GM23248 (cell line): Measurements from ENCODE around the gene CTXN1. TPM values are rescaled to one million over a fixed set of nuclear protein-coding genes. Genes with fewer than 3 reads are reported as not detected.

Source experiments
- DNase-seq: peaks from one replicate; pipeline ENCODE4 v3.0.0-alpha.2; 2015
- H2AFZ ChIP-seq: fragments of 200-600 bp; sonication (generic); 2 replicates; pipeline ENCODE4 v1.6.1; 2016; ENCODE audit warnings: antibody characterized with exemption
- H3F3A ChIP-seq: fragments of 200-600 bp; sonication (generic); 2 replicates; pipeline ENCODE4 v1.6.1; 2016; ENCODE audit warnings: mild to moderate bottlenecking, antibody characterized with exemption, mixed run types; ENCODE audit not compliant: insufficient read depth
- H3K27ac ChIP-seq: fragments of 200-600 bp; sonication (generic); 2 replicates; pipeline ENCODE4 v1.5.1; 2016; ENCODE audit warnings: mild to moderate bottlenecking
- H3K27me3 ChIP-seq: fragments of 200-600 bp; sonication (generic); replicated peaks from 2 replicates; pipeline ENCODE4 v1.6.1; 2016; ENCODE audit warnings: mild to moderate bottlenecking; ENCODE audit not compliant: insufficient read depth
- H3K36me3 ChIP-seq: fragments of 200-600 bp; sonication (generic); 2 replicates; pipeline ENCODE4 v1.6.1; 2016; ENCODE audit warnings: low read depth, mild to moderate bottlenecking
- H3K4me1 ChIP-seq: fragments of 200-600 bp; sonication (generic); 2 replicates; pipeline ENCODE4 v1.6.1; 2016; ENCODE audit warnings: mild to moderate bottlenecking; ENCODE audit not compliant: insufficient read depth
- H3K4me2 ChIP-seq: fragments of 200-600 bp; sonication (generic); one replicate; pipeline ENCODE4 v1.6.1; 2016; ENCODE audit warnings: mild to moderate bottlenecking; ENCODE audit not compliant: unreplicated experiment
- H3K4me3 ChIP-seq: fragments of 200-600 bp; sonication (generic); 2 replicates; pipeline ENCODE4 v1.5.1; 2016; ENCODE audit warnings: mild to moderate bottlenecking
- H3K79me2 ChIP-seq: fragments of 200-600 bp; sonication (generic); 2 replicates; pipeline ENCODE4 v1.6.1; 2016; ENCODE audit warnings: mild to moderate bottlenecking; ENCODE audit not compliant: insufficient read depth
- H3K9ac ChIP-seq: fragments of 200-600 bp; sonication (generic); 2 replicates; pipeline ENCODE4 v1.6.1; 2016; ENCODE audit warnings: mild to moderate bottlenecking
- H3K9me2 ChIP-seq: fragments of 200-600 bp; sonication (generic); 2 replicates; pipeline ENCODE4 v1.6.1; 2016; ENCODE audit warnings: mixed run types, mild to moderate bottlenecking, moderate library complexity; ENCODE audit not compliant: insufficient read depth
- H3K9me3 ChIP-seq: fragments of 200-600 bp; sonication (generic); one replicate; pipeline ENCODE4 v1.6.1; 2017; ENCODE audit warnings: low read depth
- H4K20me1 ChIP-seq: fragments of 200-600 bp; sonication (generic); 2 replicates; pipeline ENCODE4 v1.6.0; 2016; ENCODE audit not compliant: insufficient read depth
- EZH2 ChIP-seq: fragments of 200-600 bp; sonication (generic); IDR thresholded peaks from 2 replicates; pipeline ENCODE4 v1.6.1; 2018; ENCODE audit warnings: antibody characterized with exemption, mild to moderate bottlenecking; ENCODE audit not compliant: insufficient read depth, poor library complexity, severe bottlenecking
- EZH2phosphoT487 ChIP-seq: fragments of 200-600 bp; sonication (generic); IDR thresholded peaks from 2 replicates; pipeline ENCODE4 v1.6.1; 2018; ENCODE audit warnings: antibody characterized with exemption, moderate library complexity, mild to moderate bottlenecking, low read depth; ENCODE audit not compliant: insufficient read depth
- WGBS, 2 experiments: methylation state at CpG; one replicate each; pipeline ENCODE4 v1.1.6; 2015 to 2017; ENCODE audit warnings: low lambda C conversion rate in 2 of 2, low coverage in 1 of 2; ENCODE audit errors: missing lambda C conversion rate in 2 of 2; 5-methylcytosine and 5-hydroxymethylcytosine counted together
- in situ Hi-C: fragments of 300-500 bp; cut with MboI; formaldehyde crosslinking; loops from 2 replicates; pipeline ENCODE4 v1.15.0; 2020
- polyA plus RNA-seq: library from polyadenylated mRNA; unstranded; fragments of >200 nt; fragmentation: Nextera tagmentation; extraction: Ambion mirVana; gene quantifications from 2 replicates; pipeline ENCODE4 v1.2.1, GENCODE V29; 2016
- total RNA-seq: library from RNA; depleted of rRNA; stranded (reverse); fragments of >200 nt; shearing (Covaris generic); gene quantifications from 2 replicates; pipeline ENCODE4 v1.2.3, GENCODE V29; 2014

Gene CTXN1
- total and polyA plus RNA-seq, 2 experiments from 2014 or later: 3.4 to 3.5 TPM

- H3K9ac ChIP-seq: no peak overlapping the region
- no peaks in the 10 kb centered on the region for H3K79me2 ChIP-seq
- WGBS, 2 experiments: 52 to 62% methylated on average over 10 to 12 of the region's 12 CpGs
- H2AFZ ChIP-seq: no peak overlapping the region
- H3K27me3 ChIP-seq: no peaks in the 10 kb centered on the region
- H3F3A ChIP-seq: no peaks in the 10 kb centered on the region
- H3K27ac ChIP-seq: no peak overlapping the region
- no peaks in the 10 kb centered on the region; the same call in 1 of the 2 replicates for H3K36me3 ChIP-seq
- H3K9me2 ChIP-seq: no peaks in the 10 kb centered on the region
- TF ChIP-seq EZH2phosphoT487 (no peak), EZH2 (no peak)
- H3K4me1 ChIP-seq: no peaks in the 10 kb centered on the region
- in situ Hi-C loops: no loop called here
- H3K4me2 ChIP-seq: no peak overlapping the region
- no peak overlapping the region for H3K4me3 ChIP-seq
- no peaks in the 10 kb centered on the region for H3K9me3 ChIP-seq
- no peak for DNase-seq
- H4K20me1 ChIP-seq: no peaks in the 10 kb centered on the region
Measured at GRCh38 chr19:7914099-7914498, 11.8 kb downstream of the CTXN1 start.

- Histone ChIP-seq H3K9me2 (no peaks in the 10 kb centered on the region), H3K27me3 (no peaks in the 10 kb centered on the region), H3K9ac (no peak overlapping the region), H3K4me1 (no peaks in the 10 kb centered on the region), H2AFZ (no peak overlapping the region), H3K27ac (no peak overlapping the region), H3K79me2 (peaks cover 2% of the 10 kb centered on the region; the same call in 1 of the 2 replicates), H3K9me3 (no peaks in the 10 kb centered on the region), H3K36me3 (no peaks in the 10 kb centered on the region; the same call in 1 of the 2 replicates), H3K4me3 (no peak overlapping the region), H3F3A (no peaks in the 10 kb centered on the region), H3K4me2 (no peak overlapping the region), H4K20me1 (no peaks in the 10 kb centered on the region)
- in situ Hi-C loops: no loop called here
- DNase-seq: no peak
- WGBS, 2 experiments: 83 to 86% methylated on average over 10 of the region's 10 CpGs
- TF ChIP-seq EZH2phosphoT487: no peak
- no peak for TF ChIP-seq EZH2
Measured at GRCh38 chr19:7913652-7914051, 12.3 kb downstream of the CTXN1 start.

- no peak overlapping the region for H3K9ac ChIP-seq
- H3K79me2 ChIP-seq: peaks cover 9% of the 10 kb centered on the region
- H3K36me3 ChIP-seq: no peaks in the 10 kb centered on the region; the same call in 1 of the 2 replicates
- 97 to 98% methylated on average over 25 to 39 of the region's 39 CpGs for WGBS, 2 experiments
- no peak overlapping the region for H3K4me3 ChIP-seq
- in situ Hi-C loops: no loop called here
- H4K20me1 ChIP-seq: no peaks in the 10 kb centered on the region
- no peak overlapping the region for H3K27ac ChIP-seq
- H3K27me3 ChIP-seq: no peaks in the 10 kb centered on the region
- no peak overlapping the region for H2AFZ ChIP-seq
- DNase-seq: no peak
- no peaks in the 10 kb centered on the region for H3K9me3 ChIP-seq
- H3K4me2 ChIP-seq: no peak overlapping the region
- TF ChIP-seq EZH2phosphoT487: no peak
- no peaks in the 10 kb centered on the region for H3K9me2 ChIP-seq
- no peaks in the 10 kb centered on the region for H3F3A ChIP-seq
- no peaks in the 10 kb centered on the region for H3K4me1 ChIP-seq
Measured at GRCh38 chr19:7912697-7913564, 13.0 kb downstream of the CTXN1 start.

- no peaks in the 10 kb centered on the region for H3K9me2 ChIP-seq
- WGBS, 2 experiments: 91 to 95% methylated on average over 22 to 31 of the region's 31 CpGs
- no peak overlapping the region for H3K9ac ChIP-seq
- H3F3A ChIP-seq: no peaks in the 10 kb centered on the region
- H3K4me1 ChIP-seq: no peaks in the 10 kb centered on the region
- no peak overlapping the region for H2AFZ ChIP-seq
- no peaks in the 10 kb centered on the region for H4K20me1 ChIP-seq
- no peak overlapping the region for H3K27ac ChIP-seq
- DNase-seq: no peak
- no peaks in the 10 kb centered on the region for H3K27me3 ChIP-seq
- TF ChIP-seq EZH2 (no peak), EZH2phosphoT487 (no peak)
- no peak overlapping the region for H3K4me2 ChIP-seq
- H3K79me2 ChIP-seq: peaks cover 16% of the 10 kb centered on the region
- H3K4me3 ChIP-seq: no peak overlapping the region
- H3K36me3 ChIP-seq: no peaks in the 10 kb centered on the region; the same call in 1 of the 2 replicates
- H3K9me3 ChIP-seq: no peaks in the 10 kb centered on the region
- in situ Hi-C loops: no loop called here
Measured at GRCh38 chr19:7912144-7912696, 13.7 kb downstream of the CTXN1 start.
